ENCODE measurements around the gene TNS3. TPM values are rescaled to one million over a fixed set of nuclear protein-coding genes. Genes with fewer than 3 reads are reported as not detected.

The TNS3 gene
- total and polyA plus RNA-seq, 2 donors (not counting 3 experiments of a cell fraction or from before 2014, with no cell fraction given): 10.4 to 45.1 TPM

DNA sequence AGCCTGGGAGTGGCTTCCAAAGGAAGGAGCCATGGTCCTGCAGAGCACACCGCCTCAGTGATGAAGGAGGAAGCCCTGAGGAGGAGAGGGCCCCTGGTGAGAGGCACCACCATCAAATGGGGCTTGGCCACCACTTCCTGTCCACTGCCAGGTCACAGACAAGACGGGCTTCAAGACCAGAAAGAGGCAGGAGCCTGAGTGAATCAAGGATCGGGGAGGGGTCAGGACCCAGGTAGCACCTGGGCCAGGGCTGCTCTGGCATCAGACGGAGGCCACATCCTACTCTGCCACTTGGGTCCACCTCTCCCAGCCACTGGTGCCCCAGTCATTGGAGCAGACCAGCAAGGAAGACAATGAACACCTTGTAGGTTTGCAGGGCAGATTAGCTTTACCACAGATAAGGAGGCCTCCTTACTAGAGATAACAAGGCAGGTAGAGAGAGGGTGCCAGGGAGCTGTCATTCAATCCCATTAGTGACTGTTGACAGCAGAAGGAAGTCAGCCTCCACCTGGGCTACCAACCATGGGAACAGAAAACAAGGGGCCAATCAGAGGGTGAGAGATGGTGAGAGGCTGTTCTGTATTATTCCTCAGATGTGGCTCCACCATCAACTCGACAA, 143.4 kb downstream of the TNS3 start:
- Histone ChIP-seq H3K27ac (ENCODE audit: insufficient read depth, low read depth, low read length) (no peak overlapping the region), H3K36me3 (ENCODE audit: control insufficient read depth in 2 of 2, extremely low read depth in 1 of 2, insufficient read depth in 2 of 2, low read length in 2 of 2) (peaks cover 0 to 2% of the 10 kb centered on the region in 2 experiments), H3K9ac (replicated peaks; ENCODE audit: extremely low read depth, insufficient read depth, low read length) (no peak overlapping the region), H2AFZ (ENCODE audit: low read depth, low read length) (no peak overlapping the region), H4K20me1 (replicated peaks; ENCODE audit: control insufficient read depth, extremely low read depth, insufficient read depth, low read length) (no peaks in the 10 kb centered on the region), H3K4me1 (ENCODE audit: control insufficient read depth, extremely low read depth, insufficient read depth, low read length) (no peaks in the 10 kb centered on the region), H3K27me3 (ENCODE audit: control insufficient read depth in 2 of 2, insufficient read depth in 2 of 2, low read length in 2 of 2) (no peaks in the 10 kb centered on the region), H3K4me2 (ENCODE audit: insufficient read depth, low read length) (no peak overlapping the region), H3K4me3 (replicated peaks in 1 of 3; ENCODE audit: insufficient read depth in 1 of 3, low read depth in 1 of 3, low read length in 3 of 3) (no peak overlapping the region), H3K79me2 (ENCODE audit: control insufficient read depth, insufficient read depth, low read length) (peaks cover 18% of the 10 kb centered on the region), H3K9me3 (replicated peaks; ENCODE audit: control insufficient read depth, insufficient read depth, low read length) (no peaks in the 10 kb centered on the region), H3K9me1 (replicated peaks; ENCODE audit: control insufficient read depth, extremely low read depth, insufficient read depth, low read length) (no peaks in the 10 kb centered on the region)
- intact Hi-C loops (cut with micrococcal nuclease): no loop called here
- ChIA-PET POLR2A (no interaction called here), CTCF (interaction anchor here (1.2 kb wide), 2 partner anchors 21 to 381 kb away, joined by 3 to 7 read pairs; no protein-coding TSS in a partner anchor)
- BruUV-seq (replicated peaks): no TSS peak
- TF ChIP-seq EZH2 (IDR thresholded peaks at IDR 0.05; ENCODE audit: borderline replicate concordance, low read depth, low read length, severe bottlenecking) (no peak), FOS (IDR thresholded peaks at IDR 0.05; ENCODE audit: borderline replicate concordance, insufficient read depth, low read length) (no peak), JUN (IDR thresholded peaks at IDR 0.05; ENCODE audit: borderline replicate concordance, insufficient read depth, insufficient read length, low read depth) (no peak), POLR2AphosphoS5 (IDR thresholded peaks at IDR 0.05; ENCODE audit: insufficient read depth, low read depth, low read length) (no peak)
- TF ChIP-seq, protein P1, sequence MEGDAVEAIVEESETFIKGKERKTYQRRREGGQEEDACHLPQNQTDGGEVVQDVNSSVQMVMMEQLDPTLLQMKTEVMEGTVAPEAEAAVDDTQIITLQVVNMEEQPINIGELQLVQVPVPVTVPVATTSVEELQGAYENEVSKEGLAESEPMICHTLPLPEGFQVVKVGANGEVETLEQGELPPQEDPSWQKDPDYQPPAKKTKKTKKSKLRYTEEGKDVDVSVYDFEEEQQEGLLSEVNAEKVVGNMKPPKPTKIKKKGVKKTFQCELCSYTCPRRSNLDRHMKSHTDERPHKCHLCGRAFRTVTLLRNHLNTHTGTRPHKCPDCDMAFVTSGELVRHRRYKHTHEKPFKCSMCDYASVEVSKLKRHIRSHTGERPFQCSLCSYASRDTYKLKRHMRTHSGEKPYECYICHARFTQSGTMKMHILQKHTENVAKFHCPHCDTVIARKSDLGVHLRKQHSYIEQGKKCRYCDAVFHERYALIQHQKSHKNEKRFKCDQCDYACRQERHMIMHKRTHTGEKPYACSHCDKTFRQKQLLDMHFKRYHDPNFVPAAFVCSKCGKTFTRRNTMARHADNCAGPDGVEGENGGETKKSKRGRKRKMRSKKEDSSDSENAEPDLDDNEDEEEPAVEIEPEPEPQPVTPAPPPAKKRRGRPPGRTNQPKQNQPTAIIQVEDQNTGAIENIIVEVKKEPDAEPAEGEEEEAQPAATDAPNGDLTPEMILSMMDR (IDR thresholded peaks at IDR 0.05; ENCODE audit: extremely low read depth in 1 of 2, insufficient read depth in 1 of 2, low read depth in 1 of 2, low read length in 2 of 2): no peak
- TF ChIP-seq, protein P2, sequence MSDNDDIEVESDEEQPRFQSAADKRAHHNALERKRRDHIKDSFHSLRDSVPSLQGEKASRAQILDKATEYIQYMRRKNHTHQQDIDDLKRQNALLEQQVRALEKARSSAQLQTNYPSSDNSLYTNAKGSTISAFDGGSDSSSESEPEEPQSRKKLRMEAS (IDR thresholded peaks at IDR 0.05; ENCODE audit: insufficient read depth, insufficient read length): no peak
- dilution Hi-C loops (cut with MboI; ENCODE audit: extremely low pct_ligation_motif_present, low sequenced_read_pairs): no loop called here
- FAIRE-seq (no peak), DNase-seq (ENCODE audit: low read depth, low spot score) (no peak)

All from endothelial cell of umbilical vein (primary cell).